HL-60 (cell line): Measurements from ENCODE around the gene PTPN13.

Source experiments
- DNase-seq, 2 experiments: peaks; one replicate each; pipeline ENCODE4 v3.0.0-alpha.2; 2010 to 2020; ENCODE audit warnings: low read depth in 1 of 2, low spot score in 1 of 2
- H3K27ac ChIP-seq: fragments of 250-450 bp; sonication (Bioruptor Pico); replicated peaks from 2 replicates; pipeline ENCODE4 v1.5.1; 2020; ENCODE audit warnings: mild to moderate bottlenecking, moderate library complexity
- H3K27me3 ChIP-seq: fragments of 250-450 bp; sonication (Bioruptor Pico); 2 replicates; pipeline ENCODE4 v1.5.1; 2021; ENCODE audit warnings: mild to moderate bottlenecking, moderate library complexity; ENCODE audit not compliant: insufficient read depth, poor library complexity, severe bottlenecking
- H3K4me3 ChIP-seq: replicated peaks from 2 replicates; pipeline ENCODE4 v1.5.1; 2011; ENCODE audit warnings: mild to moderate bottlenecking, control low read depth, low read length; ENCODE audit not compliant: insufficient read depth
- GABPA ChIP-seq: IDR thresholded peaks from 2 replicates; pipeline ENCODE4 v1.6.1; 2012; ENCODE audit warnings: low read depth
- POLR2AphosphoS5 ChIP-seq: IDR thresholded peaks from 2 replicates; pipeline ENCODE4 v1.6.1; 2012; ENCODE audit warnings: low read depth
- REST ChIP-seq: IDR thresholded peaks from 2 replicates; pipeline ENCODE4 v1.6.1; 2012; ENCODE audit warnings: low read depth; ENCODE audit not compliant: insufficient replicate concordance
- SPI1 ChIP-seq: IDR thresholded peaks from 2 replicates; pipeline ENCODE4 v1.6.1; 2012; ENCODE audit warnings: low read depth, mild to moderate bottlenecking, borderline replicate concordance
- TF ChIP-seq, protein P1 (sequence below): IDR thresholded peaks from one replicate; pipeline ENCODE4 v1.5.1; 2011; ENCODE audit warnings: low read length, control low read depth, inconsistent platforms; ENCODE audit not compliant: insufficient read depth

Gene PTPN13

GRCh38 chr4:86834901-86835300 lies 240.8 kb downstream of the PTPN13 start:
- TF ChIP-seq, protein P1, sequence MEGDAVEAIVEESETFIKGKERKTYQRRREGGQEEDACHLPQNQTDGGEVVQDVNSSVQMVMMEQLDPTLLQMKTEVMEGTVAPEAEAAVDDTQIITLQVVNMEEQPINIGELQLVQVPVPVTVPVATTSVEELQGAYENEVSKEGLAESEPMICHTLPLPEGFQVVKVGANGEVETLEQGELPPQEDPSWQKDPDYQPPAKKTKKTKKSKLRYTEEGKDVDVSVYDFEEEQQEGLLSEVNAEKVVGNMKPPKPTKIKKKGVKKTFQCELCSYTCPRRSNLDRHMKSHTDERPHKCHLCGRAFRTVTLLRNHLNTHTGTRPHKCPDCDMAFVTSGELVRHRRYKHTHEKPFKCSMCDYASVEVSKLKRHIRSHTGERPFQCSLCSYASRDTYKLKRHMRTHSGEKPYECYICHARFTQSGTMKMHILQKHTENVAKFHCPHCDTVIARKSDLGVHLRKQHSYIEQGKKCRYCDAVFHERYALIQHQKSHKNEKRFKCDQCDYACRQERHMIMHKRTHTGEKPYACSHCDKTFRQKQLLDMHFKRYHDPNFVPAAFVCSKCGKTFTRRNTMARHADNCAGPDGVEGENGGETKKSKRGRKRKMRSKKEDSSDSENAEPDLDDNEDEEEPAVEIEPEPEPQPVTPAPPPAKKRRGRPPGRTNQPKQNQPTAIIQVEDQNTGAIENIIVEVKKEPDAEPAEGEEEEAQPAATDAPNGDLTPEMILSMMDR = no peak
- TF ChIP-seq SPI1 (no peak), POLR2AphosphoS5 (no peak), REST (no peak), GABPA (no peak)
- no peak for DNase-seq
- no peak overlapping the region for H3K27ac ChIP-seq
- H3K4me3 ChIP-seq = no peak overlapping the region
- no peaks in the 10 kb centered on the region for H3K27me3 ChIP-seq

GRCh38 chr4:86835677-86836076 lies 241.6 kb downstream of the PTPN13 start:
- TF ChIP-seq SPI1 = no peak
- TF ChIP-seq REST = no peak
- no peak for TF ChIP-seq POLR2AphosphoS5
- no peak for TF ChIP-seq GABPA
- TF ChIP-seq, protein P1 = no peak
- no peak overlapping the region for H3K4me3 ChIP-seq
- no peak overlapping the region for H3K27ac ChIP-seq

GRCh38 chr4:86837691-86838503 lies 243.8 kb downstream of the PTPN13 start:
- no peak for DNase-seq
- Histone ChIP-seq H3K4me3 (no peak overlapping the region), H3K27me3 (no peaks in the 10 kb centered on the region), H3K27ac (no peak overlapping the region)
- TF ChIP-seq REST (no peak), GABPA (no peak), SPI1 (no peak), POLR2AphosphoS5 (no peak)
- TF ChIP-seq, protein P1 = no peak

More at GRCh38 chr4:86835677-86836076, 241.6 kb downstream of the PTPN13 start:
- DNase-seq = no peak
- no peaks in the 10 kb centered on the region for H3K27me3 ChIP-seq
